GM19023 (cell line): Measurements from ENCODE around the gene CEP44.

ENCODE experiments used
- ATAC-seq: cut with Tn5 transposase; IDR thresholded peaks from one replicate; pipeline ENCODE4 v1.9.1; 2021; ENCODE audit warnings: mild to moderate bottlenecking, moderate library complexity; ENCODE audit not compliant: unreplicated experiment

Gene CEP44

GRCh38 chr4:174381440-174381800 lies 97.7 kb downstream of the CEP44 start:
- no peak for ATAC-seq
